HL-60 (cell line): ENCODE data around the gene GPC5.

Source experiments
- DNase-seq, 2 experiments: peaks; one replicate each; pipeline ENCODE4 v3.0.0-alpha.2; 2010 to 2020; ENCODE audit warnings: low read depth in 1 of 2, low spot score in 1 of 2
- H3K27ac ChIP-seq: fragments of 250-450 bp; sonication (Bioruptor Pico); replicated peaks from 2 replicates; pipeline ENCODE4 v1.5.1; 2020; ENCODE audit warnings: mild to moderate bottlenecking, moderate library complexity
- H3K27me3 ChIP-seq: fragments of 250-450 bp; sonication (Bioruptor Pico); 2 replicates; pipeline ENCODE4 v1.5.1; 2021; ENCODE audit warnings: mild to moderate bottlenecking, moderate library complexity; ENCODE audit not compliant: insufficient read depth, poor library complexity, severe bottlenecking
- H3K4me3 ChIP-seq: replicated peaks from 2 replicates; pipeline ENCODE4 v1.5.1; 2011; ENCODE audit warnings: mild to moderate bottlenecking, control low read depth, low read length; ENCODE audit not compliant: insufficient read depth
- GABPA ChIP-seq: IDR thresholded peaks from 2 replicates; pipeline ENCODE4 v1.6.1; 2012; ENCODE audit warnings: low read depth
- POLR2AphosphoS5 ChIP-seq: IDR thresholded peaks from 2 replicates; pipeline ENCODE4 v1.6.1; 2012; ENCODE audit warnings: low read depth
- SPI1 ChIP-seq: IDR thresholded peaks from 2 replicates; pipeline ENCODE4 v1.6.1; 2012; ENCODE audit warnings: low read depth, mild to moderate bottlenecking, borderline replicate concordance
- TF ChIP-seq, protein P1 (sequence below): IDR thresholded peaks from 2 replicates; pipeline ENCODE4 v1.6.1; 2012; ENCODE audit warnings: low read depth; ENCODE audit not compliant: insufficient replicate concordance
- TF ChIP-seq, protein P2 (sequence below): IDR thresholded peaks from one replicate; pipeline ENCODE4 v1.5.1; 2011; ENCODE audit warnings: low read length, control low read depth, inconsistent platforms; ENCODE audit not compliant: insufficient read depth

GPC5 gene

DNA sequence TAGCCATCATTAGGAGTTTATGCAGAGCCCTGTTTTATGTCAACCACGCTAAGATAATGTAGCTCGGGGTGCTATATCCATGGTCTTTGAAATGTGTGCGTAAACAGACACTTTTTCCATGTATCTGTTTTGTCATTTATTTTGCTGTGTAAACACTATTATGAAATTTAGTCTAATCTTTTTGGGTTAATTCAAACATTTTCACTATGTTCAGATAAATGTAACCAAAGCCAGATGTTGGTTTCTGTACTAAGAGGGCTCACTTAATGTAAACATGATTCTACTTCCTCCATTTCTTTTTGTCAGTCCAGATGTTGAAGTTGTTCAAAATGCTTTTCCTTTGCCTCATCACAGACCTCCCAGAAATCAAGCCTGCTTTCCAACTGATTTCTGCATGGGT is 1328.7 kb downstream of the GPC5 start:
- no peak for DNase-seq
- TF ChIP-seq, protein P1, sequence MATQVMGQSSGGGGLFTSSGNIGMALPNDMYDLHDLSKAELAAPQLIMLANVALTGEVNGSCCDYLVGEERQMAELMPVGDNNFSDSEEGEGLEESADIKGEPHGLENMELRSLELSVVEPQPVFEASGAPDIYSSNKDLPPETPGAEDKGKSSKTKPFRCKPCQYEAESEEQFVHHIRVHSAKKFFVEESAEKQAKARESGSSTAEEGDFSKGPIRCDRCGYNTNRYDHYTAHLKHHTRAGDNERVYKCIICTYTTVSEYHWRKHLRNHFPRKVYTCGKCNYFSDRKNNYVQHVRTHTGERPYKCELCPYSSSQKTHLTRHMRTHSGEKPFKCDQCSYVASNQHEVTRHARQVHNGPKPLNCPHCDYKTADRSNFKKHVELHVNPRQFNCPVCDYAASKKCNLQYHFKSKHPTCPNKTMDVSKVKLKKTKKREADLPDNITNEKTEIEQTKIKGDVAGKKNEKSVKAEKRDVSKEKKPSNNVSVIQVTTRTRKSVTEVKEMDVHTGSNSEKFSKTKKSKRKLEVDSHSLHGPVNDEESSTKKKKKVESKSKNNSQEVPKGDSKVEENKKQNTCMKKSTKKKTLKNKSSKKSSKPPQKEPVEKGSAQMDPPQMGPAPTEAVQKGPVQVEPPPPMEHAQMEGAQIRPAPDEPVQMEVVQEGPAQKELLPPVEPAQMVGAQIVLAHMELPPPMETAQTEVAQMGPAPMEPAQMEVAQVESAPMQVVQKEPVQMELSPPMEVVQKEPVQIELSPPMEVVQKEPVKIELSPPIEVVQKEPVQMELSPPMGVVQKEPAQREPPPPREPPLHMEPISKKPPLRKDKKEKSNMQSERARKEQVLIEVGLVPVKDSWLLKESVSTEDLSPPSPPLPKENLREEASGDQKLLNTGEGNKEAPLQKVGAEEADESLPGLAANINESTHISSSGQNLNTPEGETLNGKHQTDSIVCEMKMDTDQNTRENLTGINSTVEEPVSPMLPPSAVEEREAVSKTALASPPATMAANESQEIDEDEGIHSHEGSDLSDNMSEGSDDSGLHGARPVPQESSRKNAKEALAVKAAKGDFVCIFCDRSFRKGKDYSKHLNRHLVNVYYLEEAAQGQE: no peak
- TF ChIP-seq POLR2AphosphoS5 (no peak), GABPA (no peak), SPI1 (no peak)
- TF ChIP-seq, protein P2, sequence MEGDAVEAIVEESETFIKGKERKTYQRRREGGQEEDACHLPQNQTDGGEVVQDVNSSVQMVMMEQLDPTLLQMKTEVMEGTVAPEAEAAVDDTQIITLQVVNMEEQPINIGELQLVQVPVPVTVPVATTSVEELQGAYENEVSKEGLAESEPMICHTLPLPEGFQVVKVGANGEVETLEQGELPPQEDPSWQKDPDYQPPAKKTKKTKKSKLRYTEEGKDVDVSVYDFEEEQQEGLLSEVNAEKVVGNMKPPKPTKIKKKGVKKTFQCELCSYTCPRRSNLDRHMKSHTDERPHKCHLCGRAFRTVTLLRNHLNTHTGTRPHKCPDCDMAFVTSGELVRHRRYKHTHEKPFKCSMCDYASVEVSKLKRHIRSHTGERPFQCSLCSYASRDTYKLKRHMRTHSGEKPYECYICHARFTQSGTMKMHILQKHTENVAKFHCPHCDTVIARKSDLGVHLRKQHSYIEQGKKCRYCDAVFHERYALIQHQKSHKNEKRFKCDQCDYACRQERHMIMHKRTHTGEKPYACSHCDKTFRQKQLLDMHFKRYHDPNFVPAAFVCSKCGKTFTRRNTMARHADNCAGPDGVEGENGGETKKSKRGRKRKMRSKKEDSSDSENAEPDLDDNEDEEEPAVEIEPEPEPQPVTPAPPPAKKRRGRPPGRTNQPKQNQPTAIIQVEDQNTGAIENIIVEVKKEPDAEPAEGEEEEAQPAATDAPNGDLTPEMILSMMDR: no peak
- Histone ChIP-seq H3K4me3 (no peak overlapping the region), H3K27me3 (no peaks in the 10 kb centered on the region), H3K27ac (no peak overlapping the region)

DNA sequence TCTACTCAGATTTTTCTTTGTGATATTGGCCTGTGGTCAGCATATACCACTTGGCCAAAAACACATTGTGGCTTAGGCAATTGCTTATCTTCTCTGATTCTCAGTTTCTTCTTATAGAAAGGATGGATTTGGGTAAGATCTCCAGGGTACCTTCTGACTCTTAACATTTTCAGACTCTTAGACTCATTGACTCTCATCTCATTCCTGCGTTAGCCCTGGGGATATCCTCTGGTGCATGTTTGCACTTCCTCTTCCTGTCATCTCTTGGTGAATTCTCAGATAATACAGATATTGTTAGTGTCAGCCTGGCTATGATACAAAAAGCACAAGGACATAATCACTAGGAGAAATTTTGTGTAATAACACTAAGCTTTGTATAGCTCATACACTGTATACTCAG is 1335.6 kb downstream of the GPC5 start:
- no peaks in the 10 kb centered on the region for H3K27me3 ChIP-seq
- no peak overlapping the region for H3K27ac ChIP-seq
- TF ChIP-seq POLR2AphosphoS5 (no peak), SPI1 (no peak), GABPA (no peak)
- TF ChIP-seq, protein P2: no peak
- TF ChIP-seq, protein P1: no peak
- no peak for DNase-seq
- no peak overlapping the region for H3K4me3 ChIP-seq

DNA sequence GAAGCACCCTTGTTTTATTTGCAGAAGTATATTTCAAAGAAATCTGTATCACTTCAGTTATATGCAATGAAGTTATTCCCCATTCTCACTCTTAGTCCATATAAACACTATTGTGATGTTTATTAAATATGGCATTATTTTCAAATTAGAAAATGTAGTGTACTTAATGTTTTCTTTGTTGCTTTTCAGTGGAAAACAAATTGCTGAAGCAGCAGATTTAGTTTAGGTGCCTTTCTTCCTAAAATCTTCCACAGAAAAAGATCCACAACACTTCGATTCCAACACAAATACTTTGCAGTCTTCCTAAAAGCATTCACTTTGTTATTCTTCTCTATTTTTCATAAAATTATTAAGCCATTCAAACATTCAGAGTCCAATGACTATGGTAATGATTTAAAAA is 1336.1 kb downstream of the GPC5 start:
- no peak for DNase-seq
- H3K4me3 ChIP-seq: no peak overlapping the region
- no peaks in the 10 kb centered on the region for H3K27me3 ChIP-seq
- TF ChIP-seq, protein P1: no peak
- no peak for TF ChIP-seq POLR2AphosphoS5
- TF ChIP-seq, protein P2: no peak
- no peak for TF ChIP-seq GABPA
- TF ChIP-seq SPI1: no peak
- no peak overlapping the region for H3K27ac ChIP-seq
